ENCODE data around the gene ZNF664. TPM values are rescaled to one million over a fixed set of nuclear protein-coding genes. Genes with fewer than 3 reads are reported as not detected.
A peak's percentile ranks its signal among the peaks of the same experiment; 100 is the strongest.

ZNF664 gene
- total RNA-seq, 1 donor, result 95.2 TPM

DNA sequence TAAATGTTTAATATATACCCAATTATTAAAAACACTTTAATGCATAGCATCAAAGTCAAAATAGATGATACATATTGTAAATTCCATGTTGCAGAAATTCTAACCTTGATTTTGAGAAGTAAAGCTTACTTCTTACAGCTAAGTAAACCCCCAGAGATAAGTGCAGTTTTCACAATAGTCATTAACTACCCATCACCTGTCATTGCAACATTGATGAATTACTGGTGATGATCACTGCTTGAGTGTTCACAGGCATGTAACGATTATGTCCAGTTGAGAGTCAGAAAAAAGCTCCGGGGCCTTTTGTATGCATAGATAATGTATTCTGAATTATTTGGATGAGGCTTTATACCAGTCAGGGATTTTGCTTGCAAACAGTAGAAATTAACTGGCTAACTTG lies 67.7 kb downstream of the ZNF664 start:
- no peak overlapping the region for H3K4me3 ChIP-seq (ENCODE audit: insufficient read depth, low read length)
- H3K9me3 ChIP-seq (ENCODE audit: low read depth, low read length), result no peaks in the 10 kb centered on the region
- no peaks in the 10 kb centered on the region for H3K79me2 ChIP-seq (ENCODE audit: insufficient read depth, low read length)
- DNase-seq (ENCODE audit: insufficient read length, low spot score, missing footprints), result peak; percentile 43
- no peak overlapping the region for H3K4me2 ChIP-seq (ENCODE audit: insufficient read depth, low read length)
- H3K4me1 ChIP-seq (ENCODE audit: insufficient read depth, low read length), result peaks cover 20% of the 10 kb centered on the region
- TF ChIP-seq CTCF (IDR thresholded peaks at IDR 0.05; ENCODE audit: extremely low read depth, low read depth, low read length), result no peak
- no peak overlapping the region for H2AFZ ChIP-seq (ENCODE audit: low read length)
- H3K27ac ChIP-seq (ENCODE audit: low read depth, low read length), result no peak overlapping the region
- no peaks in the 10 kb centered on the region for H3K36me3 ChIP-seq (ENCODE audit: insufficient read depth, low read length)
- H3K27me3 ChIP-seq (ENCODE audit: insufficient read depth, low read length), result no peaks in the 10 kb centered on the region
- H4K20me1 ChIP-seq (ENCODE audit: insufficient read depth, low read length), result no peaks in the 10 kb centered on the region

- H3K36me3 ChIP-seq (ENCODE audit: insufficient read depth, low read length), result no peaks in the 10 kb centered on the region
- peaks cover 12% of the 10 kb centered on the region for H3K4me1 ChIP-seq (ENCODE audit: insufficient read depth, low read length)
- no peaks in the 10 kb centered on the region for H3K79me2 ChIP-seq (ENCODE audit: insufficient read depth, low read length)
- no peak overlapping the region for H2AFZ ChIP-seq (ENCODE audit: low read length)
- no peak for DNase-seq (ENCODE audit: insufficient read length, low spot score, missing footprints)
- H3K4me2 ChIP-seq (ENCODE audit: insufficient read depth, low read length), result no peak overlapping the region
- no peak for TF ChIP-seq CTCF (IDR thresholded peaks at IDR 0.05; ENCODE audit: extremely low read depth, low read depth, low read length)
- no peaks in the 10 kb centered on the region for H3K9me3 ChIP-seq (ENCODE audit: low read depth, low read length)
- no peak overlapping the region for H3K4me3 ChIP-seq (ENCODE audit: insufficient read depth, low read length)
- no peaks in the 10 kb centered on the region for H3K27me3 ChIP-seq (ENCODE audit: insufficient read depth, low read length)
- H4K20me1 ChIP-seq (ENCODE audit: insufficient read depth, low read length), result no peaks in the 10 kb centered on the region
- H3K27ac ChIP-seq (ENCODE audit: low read depth, low read length), result no peak overlapping the region
Observed at GRCh38 chr12:124041907-124042306, 68.9 kb downstream of the ZNF664 start.

GRCh38 chr12:124044021-124044420 lies 71.0 kb downstream of the ZNF664 start:
- Histone ChIP-seq H3K4me2 (ENCODE audit: insufficient read depth, low read length) (no peak overlapping the region), H3K36me3 (ENCODE audit: insufficient read depth, low read length) (no peaks in the 10 kb centered on the region), H4K20me1 (ENCODE audit: insufficient read depth, low read length) (no peaks in the 10 kb centered on the region), H3K4me3 (ENCODE audit: insufficient read depth, low read length) (no peak overlapping the region), H3K9me3 (ENCODE audit: low read depth, low read length) (peaks cover 6% of the 10 kb centered on the region), H2AFZ (ENCODE audit: low read length) (no peak overlapping the region), H3K27me3 (ENCODE audit: insufficient read depth, low read length) (no peaks in the 10 kb centered on the region), H3K27ac (ENCODE audit: low read depth, low read length) (no peak overlapping the region), H3K79me2 (ENCODE audit: insufficient read depth, low read length) (no peaks in the 10 kb centered on the region), H3K4me1 (ENCODE audit: insufficient read depth, low read length) (peaks cover 7% of the 10 kb centered on the region)
- DNase-seq (ENCODE audit: insufficient read length, low spot score, missing footprints), result no peak
- TF ChIP-seq CTCF (IDR thresholded peaks at IDR 0.05; ENCODE audit: extremely low read depth, low read depth, low read length), result no peak

GRCh38 chr12:124044809-124045321 lies 71.8 kb downstream of the ZNF664 start:
- Histone ChIP-seq H3K9me3 (ENCODE audit: low read depth, low read length) (peaks cover 6% of the 10 kb centered on the region), H3K36me3 (ENCODE audit: insufficient read depth, low read length) (no peaks in the 10 kb centered on the region), H4K20me1 (ENCODE audit: insufficient read depth, low read length) (no peaks in the 10 kb centered on the region), H3K4me1 (ENCODE audit: insufficient read depth, low read length) (no peaks in the 10 kb centered on the region), H3K27ac (ENCODE audit: low read depth, low read length) (no peak overlapping the region), H2AFZ (ENCODE audit: low read length) (no peak overlapping the region), H3K4me3 (ENCODE audit: insufficient read depth, low read length) (no peak overlapping the region), H3K27me3 (ENCODE audit: insufficient read depth, low read length) (no peaks in the 10 kb centered on the region), H3K79me2 (ENCODE audit: insufficient read depth, low read length) (no peaks in the 10 kb centered on the region), H3K4me2 (ENCODE audit: insufficient read depth, low read length) (no peak overlapping the region)
- no peak for DNase-seq (ENCODE audit: insufficient read length, low spot score, missing footprints)
- no peak for TF ChIP-seq CTCF (IDR thresholded peaks at IDR 0.05; ENCODE audit: extremely low read depth, low read depth, low read length)
